HL-60/S4 treated with retinoic acid at 250 ng/mL for 4 days and 3 days (cell line): ENCODE data around the gene BCL2L1.

ENCODE experiments used
- in situ Hi-C: fragments of 300-500 bp; cut with MboI; formaldehyde crosslinking; loops from 2 replicates; pipeline ENCODE4 v1.7.0; 2022; ENCODE audit warnings: low sequenced_read_pairs

BCL2L1 gene

DNA sequence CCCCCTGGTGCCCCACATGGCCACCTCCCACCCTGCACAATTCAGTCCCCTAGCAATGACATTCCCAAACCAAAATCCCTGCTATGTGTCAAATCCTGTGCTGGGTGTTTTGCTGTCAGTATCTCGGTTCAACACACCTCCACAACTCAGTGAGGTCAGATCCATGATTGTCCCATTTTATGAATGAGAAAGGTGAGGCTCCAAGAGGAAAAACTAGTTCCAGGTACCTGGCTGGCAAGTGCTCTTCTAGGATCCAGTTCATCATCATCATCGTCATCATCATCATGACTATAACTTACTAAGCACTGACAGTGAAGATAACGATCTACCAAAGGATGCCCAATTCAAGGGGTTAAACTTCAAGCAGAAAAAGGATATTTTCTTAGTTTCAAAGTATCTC is 102.4 kb downstream of the BCL2L1 start:
- in situ Hi-C loops = no loop called here

- in situ Hi-C loops = loop anchor here (5.0 kb wide), 1 partner anchor 55 kb away; no protein-coding TSS in a partner anchor
Observed at GRCh38 chr20:31617432-31618104, 105.1 kb downstream of the BCL2L1 start.

DNA sequence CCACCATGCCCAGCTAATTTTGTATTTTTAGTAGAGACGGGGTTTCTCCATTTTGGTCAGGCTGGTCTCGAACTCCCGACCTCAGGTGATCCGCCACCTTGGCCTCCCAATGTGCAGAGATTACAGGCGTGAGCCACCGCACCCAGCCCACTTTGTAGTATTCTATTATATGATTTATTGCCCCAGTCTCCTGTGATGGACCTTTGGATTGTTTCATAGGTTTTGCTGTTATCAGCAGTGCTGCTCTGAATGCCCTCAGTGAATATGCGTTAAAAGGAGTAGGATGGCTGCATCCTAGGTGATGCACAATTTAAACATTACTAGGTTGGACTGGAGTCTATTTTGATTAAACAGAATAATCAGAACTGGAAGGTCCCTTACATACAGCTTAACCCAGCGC is 107.3 kb downstream of the BCL2L1 start:
- in situ Hi-C loops = loop anchor here (5.0 kb wide), 1 partner anchor 53 kb away; no protein-coding TSS in a partner anchor
